H9 (cell line): ENCODE measurements around the gene SOHLH2. TPM values are rescaled to one million over a fixed set of nuclear protein-coding genes. Genes with fewer than 3 reads are reported as not detected.

Experiments used
- DNase-seq: peaks from one replicate; pipeline ENCODE4 v3.0.0-alpha.2; 2017
- H2AFZ ChIP-seq: one replicate; pipeline ENCODE4 v1.6.1; 2013; ENCODE audit warnings: mild to moderate bottlenecking, low read length, control low read depth, moderate library complexity
- H2AK5ac ChIP-seq: 2 replicates; pipeline ENCODE4 v1.6.1; 2013; ENCODE audit warnings: low read length, control low read depth, mixed read lengths; ENCODE audit not compliant: insufficient read length
- H2BK120ac ChIP-seq: one replicate; pipeline ENCODE4 v1.6.1; 2013; ENCODE audit warnings: low read depth, mild to moderate bottlenecking, low read length, control low read depth, inconsistent platforms; ENCODE audit not compliant: poor library complexity, severe bottlenecking
- H2BK12ac ChIP-seq: 2 replicates; pipeline ENCODE4 v1.6.1; 2013; ENCODE audit warnings: low read length, control low read depth, mixed read lengths, low read depth; ENCODE audit not compliant: insufficient read length
- H2BK15ac ChIP-seq: 2 replicates; pipeline ENCODE4 v1.6.1; 2013; ENCODE audit warnings: low read depth, low read length, control low read depth
- H2BK20ac ChIP-seq: one replicate; pipeline ENCODE4 v1.6.1; 2013; ENCODE audit warnings: low read depth, mild to moderate bottlenecking, low read length, control low read depth, inconsistent platforms; ENCODE audit not compliant: poor library complexity, severe bottlenecking
- H2BK5ac ChIP-seq: 2 replicates; pipeline ENCODE4 v1.6.1; 2013; ENCODE audit warnings: low read length, control low read depth, mixed read lengths; ENCODE audit not compliant: insufficient read length
- H3K14ac ChIP-seq: 2 replicates; pipeline ENCODE4 v1.6.1; 2013; ENCODE audit warnings: low read length, control low read depth; ENCODE audit not compliant: insufficient read depth
- H3K18ac ChIP-seq: 2 replicates; pipeline ENCODE4 v1.6.1; 2013; ENCODE audit warnings: low read depth, mild to moderate bottlenecking, mixed read lengths, low read length, control low read depth; ENCODE audit not compliant: insufficient read length
- H3K23ac ChIP-seq: 2 replicates; pipeline ENCODE4 v1.6.1; 2013; ENCODE audit warnings: low read length, control low read depth, mixed read lengths, low read depth; ENCODE audit not compliant: insufficient read length
- H3K23me2 ChIP-seq: 2 replicates; pipeline ENCODE4 v1.6.1; 2013; ENCODE audit warnings: low read depth, mild to moderate bottlenecking, mixed read lengths, low read length, control low read depth; ENCODE audit not compliant: insufficient read length, poor library complexity, severe bottlenecking
- H3K27ac ChIP-seq: 2 replicates; pipeline ENCODE4 v1.5.1; 2013; ENCODE audit warnings: low read length, control low read depth, mixed read lengths, low read depth; ENCODE audit not compliant: insufficient read length
- H3K27me3 ChIP-seq: 2 replicates; pipeline ENCODE4 v1.6.1; 2013; ENCODE audit warnings: low read length, control low read depth, inconsistent platforms; ENCODE audit not compliant: insufficient read depth
- H3K4ac ChIP-seq: 2 replicates; pipeline ENCODE4 v1.6.1; 2013; ENCODE audit warnings: low read depth, mild to moderate bottlenecking, control low read depth, inconsistent platforms, low read length, moderate library complexity
- H3K4me1 ChIP-seq: 2 replicates; pipeline ENCODE4 v1.6.1; 2013; ENCODE audit warnings: low read length, control low read depth, inconsistent platforms; ENCODE audit not compliant: insufficient read depth
- H3K4me2 ChIP-seq: 2 replicates; pipeline ENCODE4 v1.6.1; 2013; ENCODE audit warnings: low read length, control low read depth, mixed read lengths; ENCODE audit not compliant: insufficient read length, insufficient read depth
- H3K56ac ChIP-seq: 2 replicates; pipeline ENCODE4 v1.6.1; 2013; ENCODE audit warnings: low read depth, mild to moderate bottlenecking, mixed read lengths, low read length, control low read depth; ENCODE audit not compliant: insufficient read length
- H3K79me1 ChIP-seq: 2 replicates; pipeline ENCODE4 v1.6.1; 2013; ENCODE audit warnings: low read depth, mild to moderate bottlenecking, moderate library complexity, low read length, control low read depth, inconsistent platforms; ENCODE audit not compliant: insufficient read depth, poor library complexity, severe bottlenecking
- H3K79me2 ChIP-seq: 2 replicates; pipeline ENCODE4 v1.6.1; 2013; ENCODE audit warnings: low read length, control low read depth, inconsistent platforms; ENCODE audit not compliant: insufficient read depth
- H3K9ac ChIP-seq: 2 replicates; pipeline ENCODE4 v1.6.1; 2013; ENCODE audit warnings: low read length, control low read depth, mixed read lengths; ENCODE audit not compliant: insufficient read length; ENCODE audit errors: extremely low read depth
- H3K9me3 ChIP-seq: one replicate; pipeline ENCODE4 v1.6.1; 2013; ENCODE audit warnings: low read depth, low read length, inconsistent platforms; ENCODE audit not compliant: control insufficient read depth
- H3T11ph ChIP-seq: one replicate; pipeline ENCODE4 v1.6.1; 2013; ENCODE audit warnings: mild to moderate bottlenecking, low read length, control low read depth, inconsistent platforms
- H4K20me1 ChIP-seq: one replicate; pipeline ENCODE4 v1.6.1; 2013; ENCODE audit not compliant: control insufficient read depth, insufficient read length, insufficient read depth
- H4K5ac ChIP-seq: 2 replicates; pipeline ENCODE4 v1.6.1; 2013; ENCODE audit warnings: low read depth, mild to moderate bottlenecking, mixed read lengths, low read length, control low read depth; ENCODE audit not compliant: insufficient read length
- H4K8ac ChIP-seq: replicated peaks from 2 replicates; pipeline ENCODE4 v1.6.1; 2013; ENCODE audit warnings: low read length, control low read depth, mixed read lengths, low read depth; ENCODE audit not compliant: insufficient read length
- H4K91ac ChIP-seq: 2 replicates; pipeline ENCODE4 v1.6.1; 2013; ENCODE audit warnings: low read depth, mild to moderate bottlenecking, moderate library complexity, mixed read lengths, low read length, control low read depth; ENCODE audit not compliant: insufficient read length
- H3K27ac Mint-ChIP-seq, 3 experiments: 2 replicates in 2 of 3; 3 replicates in 1 of 3; pipeline ENCODE4 v1.8.0; 2020 to 2021; ENCODE audit warnings: mixed read lengths in 3 of 3, mild to moderate bottlenecking in 1 of 3, moderate library complexity in 1 of 3
- H3K27me3 Mint-ChIP-seq: 2 replicates; pipeline ENCODE4 v1.8.0; 2021; ENCODE audit warnings: low read depth, mild to moderate bottlenecking, moderate library complexity, mixed read lengths
- H3K36me3 Mint-ChIP-seq, 3 experiments: 2 replicates in 2 of 3; 3 replicates in 1 of 3; pipeline ENCODE4 v1.8.0; 2020 to 2021; ENCODE audit warnings: low read depth in 3 of 3, mixed read lengths in 3 of 3; ENCODE audit not compliant: insufficient read depth in 1 of 3
- H3K4me1 Mint-ChIP-seq, 2 experiments: 2 replicates each; pipeline ENCODE4 v1.8.0; 2020; ENCODE audit warnings: mixed read lengths in 2 of 2
- H3K4me3 Mint-ChIP-seq, 2 experiments: 2 replicates in 1 of 2; 3 replicates in 1 of 2; pipeline ENCODE4 v1.8.0; 2020 to 2021; ENCODE audit warnings: mild to moderate bottlenecking in 2 of 2, mixed read lengths in 2 of 2, moderate library complexity in 1 of 2
- H3K9me3 Mint-ChIP-seq, 2 experiments: 2 replicates in 1 of 2; 3 replicates in 1 of 2; pipeline ENCODE4 v1.8.0; 2020; ENCODE audit warnings: mild to moderate bottlenecking in 2 of 2, mixed read lengths in 2 of 2, moderate library complexity in 1 of 2
- WGBS: extraction: QIAGEN DNeasy Blood & Tissue Kit; methylation state at CpG from one replicate; pipeline ENCODE4 v1.1.7; 2013; ENCODE audit warnings: missing lambda C conversion rate, low lambda C conversion rate, mixed read lengths; ENCODE audit not compliant: insufficient read length; ENCODE audit errors: extremely low coverage; 5-methylcytosine and 5-hydroxymethylcytosine counted together
- total RNA-seq: library from RNA; stranded (reverse); gene quantifications from 2 replicates; pipeline ENCODE4 v1.2.1, GENCODE V29; 2021
- TF ChIP-seq, protein P1 (sequence below): fragments of 200-600 bp; sonication (generic); conservative IDR thresholded peaks from 3 replicates; pipeline ENCODE4 v1.8.0; 2021; ENCODE audit warnings: antibody characterized with exemption, mild to moderate bottlenecking

Gene SOHLH2
- total RNA-seq, 1 experiment from 2014 or later: 1.3 TPM

DNA sequence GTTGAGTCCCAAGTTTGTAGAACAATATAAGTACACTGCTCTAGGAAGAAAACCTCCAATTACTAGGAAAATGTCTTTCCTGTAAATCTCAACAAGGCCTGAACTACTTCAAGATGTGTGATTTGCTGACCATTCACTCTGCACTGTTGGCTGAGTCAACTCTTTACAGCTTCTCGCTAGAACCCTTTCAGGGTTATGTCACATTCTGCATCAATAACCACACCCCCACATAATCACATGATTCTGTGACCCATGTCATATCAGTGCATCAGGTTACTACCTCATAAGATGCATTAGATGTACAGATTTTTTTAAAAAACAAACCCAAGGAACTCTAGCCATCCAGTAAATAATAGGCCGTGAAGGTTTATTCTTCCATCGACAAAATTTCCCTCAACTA is 67.0 kb downstream of the SOHLH2 start:
- Histone ChIP-seq H3K14ac (no peak overlapping the region), H4K91ac (no peak overlapping the region), H2BK5ac (no peak overlapping the region), H4K5ac (no peak overlapping the region), H3K23me2 (no peaks in the 10 kb centered on the region), H3K4me2 (no peak overlapping the region), H2BK12ac (no peak overlapping the region), H3K4me1 (no peaks in the 10 kb centered on the region), H3K27me3 (no peaks in the 10 kb centered on the region), H4K8ac (no peak overlapping the region), H2BK20ac (no peak overlapping the region), H2AK5ac (no peak overlapping the region), H2BK15ac (no peak overlapping the region), H3K18ac (no peak overlapping the region), H3T11ph (no peak overlapping the region), H4K20me1 (no peaks in the 10 kb centered on the region), H3K9me3 (no peaks in the 10 kb centered on the region), H3K4ac (no peak overlapping the region), H3K9ac (no peak overlapping the region), H3K27ac (no peak overlapping the region), H3K79me2 (no peaks in the 10 kb centered on the region), H2BK120ac (no peak overlapping the region), H2AFZ (no peak overlapping the region), H3K79me1 (no peaks in the 10 kb centered on the region), H3K23ac (no peak overlapping the region), H3K56ac (no peak overlapping the region)
- no CpG with 5 or more reads among the region's 3 CpGs for WGBS
- Mint-ChIP-seq H3K27ac (no peak overlapping the region), H3K4me3 (no peak overlapping the region), H3K27me3 (no peaks in the 10 kb centered on the region; the same call in 1 of the 2 replicates), H3K4me1 (peaks cover 5 to 7% of the 10 kb centered on the region in 2 experiments), H3K9me3 (peaks cover 3 to 13% of the 10 kb centered on the region in 2 experiments; a peak in 4 of 5 replicates), H3K36me3 (peaks cover 0 to 6% (median 0%) of the 10 kb centered on the region in 3 experiments; a peak in 3 of 7 replicates)
- DNase-seq: no peak
- TF ChIP-seq, protein P1, sequence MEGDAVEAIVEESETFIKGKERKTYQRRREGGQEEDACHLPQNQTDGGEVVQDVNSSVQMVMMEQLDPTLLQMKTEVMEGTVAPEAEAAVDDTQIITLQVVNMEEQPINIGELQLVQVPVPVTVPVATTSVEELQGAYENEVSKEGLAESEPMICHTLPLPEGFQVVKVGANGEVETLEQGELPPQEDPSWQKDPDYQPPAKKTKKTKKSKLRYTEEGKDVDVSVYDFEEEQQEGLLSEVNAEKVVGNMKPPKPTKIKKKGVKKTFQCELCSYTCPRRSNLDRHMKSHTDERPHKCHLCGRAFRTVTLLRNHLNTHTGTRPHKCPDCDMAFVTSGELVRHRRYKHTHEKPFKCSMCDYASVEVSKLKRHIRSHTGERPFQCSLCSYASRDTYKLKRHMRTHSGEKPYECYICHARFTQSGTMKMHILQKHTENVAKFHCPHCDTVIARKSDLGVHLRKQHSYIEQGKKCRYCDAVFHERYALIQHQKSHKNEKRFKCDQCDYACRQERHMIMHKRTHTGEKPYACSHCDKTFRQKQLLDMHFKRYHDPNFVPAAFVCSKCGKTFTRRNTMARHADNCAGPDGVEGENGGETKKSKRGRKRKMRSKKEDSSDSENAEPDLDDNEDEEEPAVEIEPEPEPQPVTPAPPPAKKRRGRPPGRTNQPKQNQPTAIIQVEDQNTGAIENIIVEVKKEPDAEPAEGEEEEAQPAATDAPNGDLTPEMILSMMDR: no peak
